K562 (cell line): ENCODE results near the gene ADCY1. TPM values are rescaled to one million over a fixed set of nuclear protein-coding genes. Genes with fewer than 3 reads are reported as not detected.

Experiments used
- ATAC-seq: fragments of 200-7000 bp; cut with Tn5 transposase; 3 replicates; pipeline ENCODE4 v1.9.1; 2020; ENCODE audit warnings: moderate library complexity
- BruUV-seq: library from RNA; stranded (reverse); fragments of 400-500 nt; replicated peaks from 2 replicates; lab custom pipeline; 2021; lab: Mats Ljungman, UMichigan
- CTCF ChIA-PET: fragments of 300-600 bp; formaldehyde crosslinking; extraction: SDS; loops from one replicate; lab custom pipeline; 2021; ENCODE audit warnings: low intra/inter-chr PET ratio; lab: Yijun Ruan, JAX
- POLR2A ChIA-PET: fragments of 300-600, 350-650 bp; sonication (Branson Sonifier 250); formaldehyde crosslinking; extraction: SDS; loops from one replicate; lab custom pipeline; 2021; ENCODE audit warnings: antibody characterized with exemption, inconsistent platforms; lab: Yijun Ruan, JAX
- DNase-seq, 4 experiments: peaks; one replicate each; pipeline versions ENCODE4 v3.0.0 to v3.0.0-alpha.2; 2011 to 2018; ENCODE audit warnings: low spot score in 3 of 4, mixed read lengths in 3 of 4; ENCODE audit errors: extremely low read depth in 1 of 4
- FAIRE-seq: peaks from 2 replicates; lab custom pipeline; 2011; peaks lifted over from hg19 to GRCh38; lab: Jason Lieb, UNC
- H2AFZ ChIP-seq: 2 replicates; pipeline ENCODE4 v1.6.0; 2011; ENCODE audit warnings: low read depth, low read length, control low read depth, inconsistent platforms
- H3K27ac ChIP-seq: fragments of 200-600 bp; 3 replicates; pipeline ENCODE4 v1.8.0; 2011; ENCODE audit warnings: low read depth, mild to moderate bottlenecking, control low read depth, inconsistent platforms, low read length, moderate library complexity, mixed read lengths; ENCODE audit errors: extremely low read depth
- H3K27me3 ChIP-seq, 2 experiments: fragments of 300-600 bp in 1 of 2; 2 replicates in 1 of 2; 3 replicates in 1 of 2; pipeline versions ENCODE4 v1.6.0 to v1.8.0; 2011; ENCODE audit warnings: inconsistent platforms in 2 of 2, low read length in 2 of 2, mild to moderate bottlenecking in 1 of 2, mixed read lengths in 1 of 2, moderate library complexity in 1 of 2; ENCODE audit not compliant: control insufficient read depth in 2 of 2, insufficient read depth in 2 of 2
- H3K36me3 ChIP-seq: fragments of 300-600 bp; 3 replicates; pipeline ENCODE4 v1.8.0; 2011; ENCODE audit warnings: mild to moderate bottlenecking, low read length, inconsistent platforms; ENCODE audit not compliant: control insufficient read depth, insufficient read depth
- H3K4me1 ChIP-seq, 2 experiments: fragments of 200-600 bp in 1 of 2; replicated peaks in 1 of 2; 2 replicates in 1 of 2; 3 replicates in 1 of 2; pipeline versions ENCODE4 v1.5.1 to v1.8.0; 2011; ENCODE audit warnings: inconsistent platforms in 2 of 2, low read length in 2 of 2, mild to moderate bottlenecking in 1 of 2, mixed read lengths in 1 of 2, moderate library complexity in 1 of 2; ENCODE audit not compliant: control insufficient read depth in 2 of 2, insufficient read depth in 2 of 2
- H3K4me2 ChIP-seq: 2 replicates; pipeline ENCODE4 v1.6.1; 2011; ENCODE audit warnings: low read length, control low read depth, inconsistent platforms, mixed read lengths; ENCODE audit not compliant: insufficient read depth
- H3K4me3 ChIP-seq: fragments of 200-600 bp; sonication (generic), shearing (Covaris generic); 2 replicates; pipeline ENCODE4 v1.5.1; 2016; ENCODE audit warnings: control low read depth, inconsistent platforms
- H3K79me2 ChIP-seq: fragments of 200-600 bp; 3 replicates; pipeline ENCODE4 v1.8.0; 2011; ENCODE audit warnings: low read length, inconsistent platforms; ENCODE audit not compliant: control insufficient read depth, insufficient read depth
- H3K9ac ChIP-seq, 2 experiments: 2 replicates each; pipeline versions ENCODE4 v1.6.0 to v1.6.1; 2011; ENCODE audit warnings: low read depth in 2 of 2, low read length in 2 of 2, control low read depth in 1 of 2, inconsistent platforms in 1 of 2, mild to moderate bottlenecking in 1 of 2, mixed read lengths in 1 of 2; ENCODE audit not compliant: insufficient read depth in 1 of 2
- H3K9me1 ChIP-seq: one replicate; pipeline ENCODE4 v1.6.0; 2011; ENCODE audit warnings: inconsistent platforms, mild to moderate bottlenecking, low read length, moderate library complexity; ENCODE audit not compliant: control insufficient read depth, insufficient read depth
- H3K9me3 ChIP-seq: replicated peaks from 2 replicates; pipeline ENCODE4 v1.5.1; 2011; ENCODE audit warnings: low read depth, low read length, inconsistent platforms; ENCODE audit not compliant: control insufficient read depth, insufficient read depth
- H4K20me1 ChIP-seq: replicated peaks from 2 replicates; pipeline ENCODE4 v1.6.1; 2011; ENCODE audit warnings: low read length, inconsistent platforms, mixed read lengths; ENCODE audit not compliant: control insufficient read depth, insufficient read depth
- CBX1 ChIP-seq: sonication (generic); IDR thresholded peaks from 2 replicates; pipeline ENCODE4 v1.6.1; 2016; ENCODE audit warnings: antibody characterized with exemption, low read depth, mild to moderate bottlenecking
- CBX3 ChIP-seq, 2 experiments: IDR thresholded peaks; 1 replicate in 1 of 2; 2 replicates in 1 of 2; pipeline ENCODE4 v1.6.1; 2012; ENCODE audit warnings: inconsistent platforms in 2 of 2, low read length in 2 of 2, borderline replicate concordance in 1 of 2, control low read depth in 1 of 2
- HOMEZ ChIP-seq: fragments of 250-450 bp; sonication (Bioruptor Pico); IDR thresholded peaks from 2 replicates; pipeline ENCODE4 v1.4.0; 2020; ENCODE audit warnings: mild to moderate bottlenecking, moderate library complexity
- RBBP5 ChIP-seq: fragments of 200-600 bp; sonication (generic); IDR thresholded peaks from 2 replicates; pipeline ENCODE4 v1.6.1; 2012; ENCODE audit warnings: borderline replicate concordance, mild to moderate bottlenecking, low read length, control low read depth, inconsistent platforms; ENCODE audit not compliant: insufficient read depth, poor library complexity, severe bottlenecking
- TSHZ1 ChIP-seq: fragments of 250-450 bp; sonication (Bioruptor Pico); IDR thresholded peaks from 2 replicates; pipeline ENCODE4 v1.4.0; 2020; ENCODE audit warnings: mild to moderate bottlenecking, moderate library complexity
- ZBTB17 ChIP-seq: fragments of 450-650 bp; formaldehyde crosslinking; IDR thresholded peaks from 2 replicates; pipeline ENCODE4 v1.4.0; 2020; ENCODE audit warnings: mild to moderate bottlenecking
- WGBS: fragments of 100-300 bp; shearing (Covaris generic); methylation state at CpG from one replicate; pipeline ENCODE4 v1.1.6; 2016; ENCODE audit warnings: low coverage, mixed read lengths; ENCODE audit not compliant: insufficient coverage; ENCODE audit errors: missing lambda C conversion rate; 5-methylcytosine and 5-hydroxymethylcytosine counted together
- in situ Hi-C: fragments of 300-500 bp; cut with MboI; formaldehyde crosslinking; loops from 4 replicates; pipeline ENCODE4 v1.15.0; 2018; ENCODE audit warnings: inconsistent platforms, mixed read lengths
- intact Hi-C: fragments of 100-400 bp; cut with micrococcal nuclease; formaldehyde crosslinking; loops from 2 replicates; pipeline ENCODE4 v1.14.2; 2022
- polyA plus RNA-seq, 8 experiments: library from polyadenylated mRNA; depleted of rRNA in 4 of 8; stranded (reverse) in 5 of 8; unstranded in 3 of 8; fragments of >200 nt; fragmentation: Nextera tagmentation in 2 of 8; fragmentation: Illumina TruSeq in 1 of 8; extraction: Ambion mirVana in 2 of 8; extraction: Trizol in 1 of 8; gene quantifications; 2 replicates each; pipeline versions ENCODE4 v1.2.1 to v1.2.3, GENCODE V29; 2011 to 2014; ENCODE audit warnings: inconsistent platforms in 1 of 8, missing spikeins in 1 of 8
- total RNA-seq, 7 experiments: library from RNA; depleted of rRNA in 6 of 7; stranded (reverse); fragments of >200 nt in 6 of 7; fragmentation: Illumina TruSeq in 2 of 7; extraction: Trizol in 2 of 7; gene quantifications; 2 replicates each; pipeline versions ENCODE4 v1.2.1 to v1.2.3, GENCODE V29; 2011 to 2021; ENCODE audit warnings: low replicate concordance in 1 of 7

ADCY1 gene
- total and polyA plus RNA-seq, 9 of the 15 experiments (the other 6 are each of a cell fraction or from before 2014, with no cell fraction given), result under 0.01 to 0.18 (median 0.10) TPM; not detected in 4

GRCh38 chr7:45584261-45585210, 10.4 kb downstream of the ADCY1 start:
- Histone ChIP-seq H3K27me3 (peaks cover 0 to 7% of the 10 kb centered on the region in 2 experiments; a peak in 3 of 5 replicates), H3K9ac (no peak overlapping the region), H3K79me2 (no peaks in the 10 kb centered on the region), H3K9me3 (no peaks in the 10 kb centered on the region), H3K4me3 (no peak overlapping the region), H3K4me2 (no peak overlapping the region), H3K4me1 (no peaks in the 10 kb centered on the region), H3K36me3 (no peaks in the 10 kb centered on the region), H2AFZ (no peak overlapping the region), H3K27ac (no peak overlapping the region), H3K9me1 (no peaks in the 10 kb centered on the region), H4K20me1 (no peaks in the 10 kb centered on the region)
- POLR2A ChIA-PET, result no interaction called here
- BruUV-seq, result no TSS peak
- intact Hi-C loops, result no loop called here
- in situ Hi-C loops, result no loop called here
- no peak for DNase-seq
- CTCF ChIA-PET, result no interaction called here
- ATAC-seq, result no peak
- under 1% methylated on average over 15 of the region's 16 CpGs for WGBS
- FAIRE-seq, result no peak
- TF ChIP-seq TSHZ1 (CRISPR knock-in tag), result no peak
- no peak for TF ChIP-seq RBBP5
- TF ChIP-seq CBX1, result no peak
- no peak for TF ChIP-seq HOMEZ (CRISPR knock-in tag)
- no peak for TF ChIP-seq CBX3 (IDR thresholded peaks at IDR 0.05; ENCODE audit: borderline replicate concordance in 1 of 2, low read length in 2 of 2)
- no peak for TF ChIP-seq ZBTB17 (CRISPR knock-in tag)
